Caco-2 (cell line): ENCODE data around the gene RIMS3. TPM values are rescaled to one million over a fixed set of nuclear protein-coding genes. Genes with fewer than 3 reads are reported as not detected.

Experiments used
- BruUV-seq: library from RNA; stranded (reverse); fragments of 400-500 nt; replicated peaks from 2 replicates; lab custom pipeline; 2021; lab: Mats Ljungman, UMichigan
- CTCF ChIA-PET: fragments of 300-600 bp; sonication (Branson Sonifier 250); formaldehyde crosslinking; loops from one replicate; lab custom pipeline; 2022; ENCODE audit warnings: antibody characterized with exemption; lab: Charles Lee
- POLR2A ChIA-PET: fragments of 300-600 bp; sonication (Branson Sonifier 250); formaldehyde crosslinking; loops from one replicate; lab custom pipeline; 2022; ENCODE audit warnings: antibody characterized with exemption; lab: Charles Lee
- DNase-seq, 2 experiments: peaks; one replicate each; pipeline versions ENCODE4 v3.0.0 to v3.0.0-alpha.2; 2020 to 2022
- H3K27me3 ChIP-seq: replicated peaks from 2 replicates; pipeline ENCODE4 v1.6.0; 2011; ENCODE audit warnings: low read length; ENCODE audit not compliant: control insufficient read depth, insufficient read depth
- H3K36me3 ChIP-seq: 2 replicates; pipeline ENCODE4 v1.5.1; 2011; ENCODE audit warnings: low read length; ENCODE audit not compliant: control insufficient read depth, insufficient read depth
- H3K4me1 ChIP-seq: fragments of 250-450 bp; sonication (Bioruptor Pico); 2 replicates; pipeline ENCODE4 v1.5.1; 2020; ENCODE audit warnings: mild to moderate bottlenecking
- H3K4me3 ChIP-seq: 2 replicates; pipeline ENCODE4 v1.5.1; 2011; ENCODE audit warnings: low read depth, mild to moderate bottlenecking, control low read depth, low read length
- H3K9me3 ChIP-seq: fragments of 250-450 bp; sonication (Bioruptor Pico); 2 replicates; pipeline ENCODE4 v1.5.1; 2020; ENCODE audit warnings: mild to moderate bottlenecking, moderate library complexity
- H3K27ac Mint-ChIP-seq: one replicate; pipeline ENCODE4 v1.8.0; 2022; ENCODE audit warnings: mixed read lengths; ENCODE audit not compliant: unreplicated experiment
- H3K27me3 Mint-ChIP-seq: one replicate; pipeline ENCODE4 v1.8.0; 2022; ENCODE audit warnings: mixed read lengths; ENCODE audit not compliant: insufficient read depth, unreplicated experiment
- H3K36me3 Mint-ChIP-seq: one replicate; pipeline ENCODE4 v1.8.0; 2022; ENCODE audit warnings: mild to moderate bottlenecking, mixed read lengths; ENCODE audit not compliant: insufficient read depth, unreplicated experiment
- H3K4me1 Mint-ChIP-seq: one replicate; pipeline ENCODE4 v1.8.0; 2022; ENCODE audit warnings: low read depth, mixed read lengths; ENCODE audit not compliant: unreplicated experiment
- H3K4me3 Mint-ChIP-seq: one replicate; pipeline ENCODE4 v1.8.0; 2022; ENCODE audit warnings: mild to moderate bottlenecking, moderate library complexity, mixed read lengths; ENCODE audit not compliant: unreplicated experiment
- H3K9me3 Mint-ChIP-seq: one replicate; pipeline ENCODE4 v1.8.0; 2022; ENCODE audit warnings: mixed read lengths; ENCODE audit not compliant: unreplicated experiment
- CTCF ChIP-seq, 2 experiments: fragments of 200-600 bp in 1 of 2; IDR thresholded peaks; 1 replicate in 1 of 2; 2 replicates in 1 of 2; pipeline versions ENCODE4 v1.5.1 to v1.8.0; 2011 to 2022; ENCODE audit warnings: antibody characterized with exemption in 1 of 2, control low read depth in 1 of 2, inconsistent platforms in 1 of 2, low read depth in 1 of 2, low read length in 1 of 2, mild to moderate bottlenecking in 1 of 2, moderate library complexity in 1 of 2; ENCODE audit not compliant: insufficient read depth in 1 of 2, severe bottlenecking in 1 of 2, unreplicated experiment in 1 of 2
- intact Hi-C: fragments of 100-400 bp; cut with micrococcal nuclease; formaldehyde crosslinking; loops from one replicate; pipeline ENCODE4 v1.10.0; 2022; ENCODE audit not compliant: unreplicated experiment
- total RNA-seq: library from RNA; stranded (reverse); gene quantifications from 2 replicates; pipeline ENCODE4 v1.2.3, GENCODE V29; 2022

Gene RIMS3
- total RNA-seq, 1 experiment from 2014 or later = 3.1 TPM

DNA sequence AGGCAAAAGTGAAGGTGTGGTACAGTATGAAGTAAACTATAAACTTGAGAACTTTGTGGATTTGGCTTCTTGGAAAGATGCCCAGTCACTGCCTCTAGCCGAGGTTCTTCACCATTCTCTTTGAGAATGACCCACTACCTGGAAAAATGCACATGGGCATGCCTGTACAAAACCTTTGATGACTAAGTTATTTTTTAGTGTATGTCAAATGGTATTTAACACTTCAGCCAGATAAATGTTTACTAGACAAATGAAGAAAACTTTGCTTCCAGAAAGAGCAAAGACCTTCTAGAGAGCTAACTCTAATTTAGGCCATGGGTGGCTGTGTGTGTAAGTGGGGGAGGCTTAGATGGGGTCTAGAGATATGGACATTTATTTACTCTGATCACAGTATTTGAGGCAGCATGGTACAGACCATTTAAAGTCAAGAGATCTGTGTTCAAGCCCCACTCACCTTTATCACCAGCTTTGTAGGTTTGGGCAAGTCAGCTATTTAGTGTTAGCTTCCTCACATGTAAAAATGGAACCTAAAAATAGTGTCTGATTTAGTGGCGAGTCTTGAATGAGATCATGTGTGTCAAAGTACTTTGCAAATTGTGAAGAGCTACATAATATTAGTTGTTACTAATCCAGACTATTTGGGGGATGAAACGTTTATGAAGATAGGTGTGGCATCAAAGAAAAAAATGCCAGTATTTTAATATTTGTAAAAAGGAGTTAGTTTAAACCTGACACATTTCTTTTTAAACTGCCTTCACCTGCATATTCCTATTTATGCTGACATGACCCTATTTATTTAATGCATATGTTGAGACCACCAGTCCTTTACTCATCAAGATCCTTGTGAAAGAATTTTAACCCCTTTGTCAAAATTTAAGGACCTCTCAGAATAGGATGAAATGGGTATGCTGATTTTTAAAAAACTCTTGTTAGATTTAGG lies 46.3 kb upstream of the RIMS3 start:
- no peaks in the 10 kb centered on the region for H3K27me3 Mint-ChIP-seq
- no peaks in the 10 kb centered on the region for H3K9me3 Mint-ChIP-seq
- BruUV-seq = no TSS peak
- Histone ChIP-seq H3K9me3 (no peaks in the 10 kb centered on the region), H3K4me3 (no peak overlapping the region), H3K27me3 (no peaks in the 10 kb centered on the region), H3K4me1 (peaks cover 27% of the 10 kb centered on the region), H3K36me3 (peaks cover 1% of the 10 kb centered on the region; the same call in 1 of the 2 replicates)
- H3K27ac Mint-ChIP-seq = peak overlapping the region; percentile 40
- H3K4me3 Mint-ChIP-seq = peak overlapping the region; percentile 90
- peaks cover 10% of the 10 kb centered on the region for H3K4me1 Mint-ChIP-seq
- ChIA-PET POLR2A (interaction anchor here (1.2 kb wide), 1 partner anchor 20 kb away, joined by 9 read pairs; the partner anchor contains the start of gene NFYC), CTCF (interaction anchor here (0.5 kb wide), 1 partner anchor 170 kb away, joined by 6 read pairs; no protein-coding TSS in a partner anchor)
- peaks cover 20% of the 10 kb centered on the region for H3K36me3 Mint-ChIP-seq
- DNase-seq = no peak
- TF ChIP-seq CTCF (IDR thresholded peaks at IDR 0.05; ENCODE audit: insufficient read depth in 1 of 2, low read depth in 1 of 2, low read length in 1 of 2, severe bottlenecking in 1 of 2, unreplicated experiment in 1 of 2) = no peak
- intact Hi-C loops = no loop called here

DNA sequence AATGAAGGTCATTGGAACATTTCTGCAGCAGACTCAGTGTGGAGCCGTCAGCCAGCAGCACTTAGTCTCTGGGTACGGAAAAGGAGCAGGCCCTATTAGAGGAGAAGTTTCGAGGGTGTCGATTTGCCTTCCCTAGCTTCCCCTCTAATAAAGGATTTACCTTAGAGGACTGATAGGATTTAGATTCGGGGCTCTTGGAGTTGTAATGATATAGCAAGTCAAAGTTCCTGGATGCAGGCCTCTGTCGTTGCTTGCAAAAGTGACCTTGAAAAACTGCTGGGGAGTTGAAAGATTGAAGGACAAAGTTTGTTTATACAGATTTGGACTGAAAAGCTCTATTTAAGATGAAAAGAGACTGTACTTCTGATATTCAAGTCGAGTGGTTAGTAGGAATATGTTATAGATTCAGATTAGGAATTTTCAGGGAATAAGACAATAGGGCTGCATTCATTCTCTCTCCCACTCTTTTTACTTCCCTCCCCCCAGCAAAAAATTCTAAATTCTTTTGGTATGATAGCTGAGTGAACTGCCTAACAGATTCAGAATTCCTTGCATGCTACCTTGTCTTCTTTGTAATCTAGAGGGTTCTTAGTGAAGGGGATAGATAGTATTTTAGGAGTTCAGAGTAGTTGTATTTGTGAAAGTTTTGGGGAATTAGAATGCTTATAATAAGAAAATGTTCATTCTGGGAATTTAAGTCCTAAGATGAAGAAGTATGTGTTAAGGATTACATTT lies 45.3 kb upstream of the RIMS3 start:
- Histone ChIP-seq H3K4me3 (peak overlapping the region; percentile 53), H3K27me3 (no peaks in the 10 kb centered on the region), H3K36me3 (peaks cover 1% of the 10 kb centered on the region; the same call in 1 of the 2 replicates), H3K9me3 (no peaks in the 10 kb centered on the region), H3K4me1 (peaks cover 17% of the 10 kb centered on the region)
- BruUV-seq = no TSS peak
- H3K27me3 Mint-ChIP-seq = no peaks in the 10 kb centered on the region
- H3K4me3 Mint-ChIP-seq = peak overlapping the region; percentile 90
- H3K9me3 Mint-ChIP-seq = no peaks in the 10 kb centered on the region
- no peak for DNase-seq
- peaks cover 12% of the 10 kb centered on the region for H3K36me3 Mint-ChIP-seq
- TF ChIP-seq CTCF (IDR thresholded peaks at IDR 0.05; ENCODE audit: insufficient read depth in 1 of 2, low read depth in 1 of 2, low read length in 1 of 2, severe bottlenecking in 1 of 2, unreplicated experiment in 1 of 2) = no peak
- CTCF ChIA-PET = interaction anchor here (0.5 kb wide), 1 partner anchor 171 kb away, joined by 6 read pairs; no protein-coding TSS in a partner anchor
- H3K27ac Mint-ChIP-seq = peak overlapping the region; percentile 40
- intact Hi-C loops = no loop called here
- POLR2A ChIA-PET = interaction anchor here (1.2 to 1.8 kb wide), 2 partner anchors 19 kb away, joined by 9 to 14 read pairs; partner anchors contain the start of gene NFYC
- no peaks in the 10 kb centered on the region for H3K4me1 Mint-ChIP-seq

DNA sequence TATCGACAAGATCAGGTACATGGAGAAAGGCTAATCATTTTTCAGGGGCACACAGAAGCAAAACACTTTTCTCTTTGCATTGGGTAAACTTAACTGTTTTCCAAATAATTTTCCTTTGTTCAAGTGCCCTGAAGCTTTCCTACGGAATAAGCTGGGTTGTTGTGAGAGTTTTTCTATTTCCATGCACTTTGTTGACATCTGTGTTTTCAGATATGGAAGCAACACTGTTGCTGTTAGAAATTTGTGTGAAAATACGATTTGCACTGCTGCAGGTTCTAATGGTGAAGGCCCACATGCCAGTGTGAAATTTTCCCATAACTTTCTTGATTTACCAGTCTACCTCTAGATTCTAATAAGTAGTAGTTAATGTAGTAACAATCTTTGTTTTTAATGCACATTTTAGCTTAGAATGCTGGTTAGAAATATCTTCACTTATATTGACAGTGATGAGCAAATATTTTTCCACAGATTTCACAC lies 44.4 kb upstream of the RIMS3 start:
- no peak for DNase-seq
- H3K36me3 Mint-ChIP-seq = peaks cover 12% of the 10 kb centered on the region
- POLR2A ChIA-PET = interaction anchor here (0.6 to 1.8 kb wide), 2 partner anchors 18 to 178 kb away, joined by 3 to 14 read pairs; partner anchors contain the start of genes NFYC and ZNF684
- Histone ChIP-seq H3K36me3 (peaks cover 1% of the 10 kb centered on the region; the same call in 1 of the 2 replicates), H3K4me3 (peak overlapping the region; percentile 53), H3K9me3 (no peaks in the 10 kb centered on the region), H3K4me1 (peaks cover 20% of the 10 kb centered on the region), H3K27me3 (no peaks in the 10 kb centered on the region)
- CTCF ChIA-PET = no interaction called here
- H3K4me1 Mint-ChIP-seq = no peaks in the 10 kb centered on the region
- peak overlapping the region; percentile 90 for H3K4me3 Mint-ChIP-seq
- intact Hi-C loops = loop anchor here (1.0 kb wide), 1 partner anchor 18 kb away; no protein-coding TSS in a partner anchor
- TSS peak; percentile 71 for BruUV-seq
- no peaks in the 10 kb centered on the region for H3K9me3 Mint-ChIP-seq
- TF ChIP-seq CTCF (IDR thresholded peaks at IDR 0.05; ENCODE audit: insufficient read depth in 1 of 2, low read depth in 1 of 2, low read length in 1 of 2, severe bottlenecking in 1 of 2, unreplicated experiment in 1 of 2) = no peak
- peak overlapping the region; percentile 96 for H3K27ac Mint-ChIP-seq
- no peaks in the 10 kb centered on the region for H3K27me3 Mint-ChIP-seq
